Stimulated activated CD8-positive, alpha-beta memory T cell treated with anti-CD3 and anti-CD28 coated beads, Interleukin-7, amount 100 ng/mL, for 1 hour (primary cell): ENCODE data around the gene RPH3AL.
"Not testable (repeated sequence)": the region's sequence is repeated elsewhere in the genome, so short reads cannot be mapped to it uniquely, and the experiment has no call there.

Experiments used
- DNase-seq, 2 donors: peaks; one replicate each; pipeline ENCODE4 v3.0.0-alpha.2; 2020; ENCODE audit warnings: low read depth in 2 of 2

The RPH3AL gene

GRCh38 chr17:320139-320538 lies 32.5 kb downstream of the RPH3AL start:
- DNase-seq = no peak

DNA sequence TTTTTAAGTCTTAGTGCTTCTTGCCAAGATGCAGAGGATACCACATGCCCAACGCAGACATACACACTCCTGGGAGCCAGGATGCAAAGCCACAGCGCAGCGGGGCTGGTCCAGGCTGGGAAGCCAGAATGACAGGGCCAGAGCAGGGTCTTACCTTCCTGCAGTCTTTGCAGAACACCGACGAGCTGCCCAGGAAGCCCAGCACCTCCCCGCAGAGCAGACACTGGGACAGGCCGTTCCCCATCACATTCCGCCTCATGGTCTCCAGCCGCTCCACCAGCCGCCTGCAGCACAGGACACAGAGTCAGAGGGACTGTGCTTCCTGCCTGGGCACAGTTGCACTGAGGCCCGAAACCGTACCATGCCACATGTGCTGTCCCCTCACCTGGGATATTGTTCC lies 33.3 kb downstream of the RPH3AL start:
- DNase-seq = no peak

GRCh38 chr17:317070-317469 lies 35.5 kb downstream of the RPH3AL start:
- not testable (repeated sequence) for DNase-seq

DNA sequence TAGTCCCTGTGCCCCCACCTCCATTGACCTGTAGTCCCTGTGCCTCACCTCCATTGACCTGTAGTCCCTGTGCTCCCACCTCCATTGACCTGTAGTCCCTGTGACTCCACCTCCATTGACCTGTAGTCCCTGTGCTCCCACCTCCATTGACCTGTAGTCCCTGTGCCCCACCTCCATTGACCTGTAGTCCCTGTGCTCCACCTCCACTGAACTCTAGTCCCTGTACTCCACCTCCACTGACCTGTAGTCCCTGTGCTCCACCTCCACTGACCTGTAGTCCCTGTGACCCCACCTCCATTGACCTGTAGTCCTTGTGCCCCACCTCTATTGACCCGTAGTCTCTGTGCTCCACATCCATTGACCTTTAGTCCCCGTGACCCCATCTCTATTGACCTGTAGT lies 37.2 kb downstream of the RPH3AL start:
- not testable (repeated sequence) for DNase-seq

GRCh38 chr17:314614-314944 lies 38.0 kb downstream of the RPH3AL start:
- DNase-seq = not testable (repeated sequence)

- DNase-seq = no peak
Measured at GRCh38 chr17:313911-314613, 38.5 kb downstream of the RPH3AL start.

GRCh38 chr17:313231-313630 lies 39.4 kb downstream of the RPH3AL start:
- no peak for DNase-seq

GRCh38 chr17:312476-313148 lies 40.0 kb downstream of the RPH3AL start:
- no peak for DNase-seq

GRCh38 chr17:311119-311782 lies 41.4 kb downstream of the RPH3AL start:
- no peak for DNase-seq

GRCh38 chr17:310111-311010 lies 42.2 kb downstream of the RPH3AL start:
- no peak for DNase-seq

DNA sequence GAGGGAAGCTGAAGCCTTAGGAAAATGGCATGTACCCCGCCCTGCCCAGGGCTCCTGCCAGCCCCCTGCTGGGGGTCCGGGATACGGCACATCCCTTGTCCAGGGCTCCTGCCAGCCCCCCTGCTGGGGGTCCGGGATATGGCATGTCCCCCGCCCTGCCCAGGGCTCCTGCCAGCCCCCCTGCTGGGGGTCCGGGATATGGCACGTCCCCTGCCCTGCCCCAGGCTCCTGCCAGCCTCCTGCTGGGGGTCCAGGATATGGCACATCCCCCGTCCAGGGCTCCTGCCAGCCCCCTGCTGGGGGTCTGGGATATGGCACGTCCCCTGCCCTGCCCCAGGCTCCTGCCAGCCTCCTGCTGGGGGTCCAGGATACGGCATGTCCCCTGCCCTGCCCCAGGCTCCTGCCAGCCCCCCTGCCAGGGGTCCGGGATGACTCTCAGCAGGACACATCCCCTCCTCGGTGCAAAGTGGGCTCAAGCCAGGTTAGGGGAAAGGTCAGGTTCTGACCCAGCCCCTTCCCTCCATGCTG lies 43.2 kb downstream of the RPH3AL start:
- no peak for DNase-seq

GRCh38 chr17:307741-308507 lies 44.7 kb downstream of the RPH3AL start:
- DNase-seq = no peak

GRCh38 chr17:307295-307691 lies 45.3 kb downstream of the RPH3AL start:
- no peak for DNase-seq

DNA sequence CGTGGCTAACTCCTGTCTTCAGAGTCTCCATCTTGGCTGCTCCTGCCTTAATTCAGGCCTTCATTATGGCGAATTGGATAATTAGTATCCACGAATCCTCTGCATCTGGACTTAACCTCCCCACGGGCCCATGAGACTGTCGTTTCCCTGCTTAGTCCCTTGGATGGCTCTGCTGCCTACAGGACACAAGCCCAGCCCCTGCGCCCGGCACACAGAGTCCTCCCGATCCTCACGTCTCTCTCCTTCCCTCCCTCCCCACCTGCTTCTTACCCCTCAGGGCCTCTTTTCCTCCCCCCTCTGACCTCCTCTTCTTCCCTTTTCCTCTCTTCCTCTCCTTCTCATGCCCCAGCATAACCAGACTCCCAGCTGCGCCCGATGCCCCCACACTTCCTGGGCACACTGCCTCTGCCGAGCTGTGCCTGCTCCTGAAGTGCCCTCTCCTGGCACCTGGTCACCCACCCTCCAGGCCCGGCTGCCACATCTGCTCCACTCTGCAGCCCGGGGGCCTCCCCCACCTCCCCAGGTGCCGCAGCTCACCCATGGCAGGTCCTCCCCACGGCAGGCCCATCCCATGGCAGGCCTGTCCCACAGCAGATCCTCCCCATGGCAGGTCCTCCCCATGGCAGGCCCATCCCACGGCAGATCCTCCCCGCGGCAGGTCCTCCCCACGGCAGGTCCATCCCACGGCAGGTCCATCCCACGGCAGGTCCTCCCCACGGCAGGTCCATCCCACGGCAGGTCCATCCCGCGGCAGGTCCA lies 45.9 kb downstream of the RPH3AL start:
- no peak for DNase-seq

DNA sequence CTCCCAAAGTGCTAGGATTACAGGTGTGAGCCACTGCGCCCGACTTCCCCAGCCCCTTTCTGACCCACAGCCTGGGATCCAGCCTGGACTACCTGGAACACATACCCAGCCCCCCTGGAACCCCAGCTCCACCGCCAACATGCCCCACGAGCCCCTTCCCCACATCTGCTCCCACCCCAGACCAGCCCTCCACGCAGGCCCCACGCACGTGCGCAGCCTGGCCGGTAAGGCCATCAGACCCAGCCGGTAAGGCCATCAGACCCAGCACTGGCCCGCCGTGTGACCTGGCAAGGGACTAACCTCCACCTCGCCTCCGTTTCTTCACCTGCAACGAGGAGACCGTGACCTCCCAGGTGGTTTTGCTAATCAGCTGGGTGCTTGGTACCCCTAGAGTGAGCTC lies 46.5 kb downstream of the RPH3AL start:
- DNase-seq = no peak

DNA sequence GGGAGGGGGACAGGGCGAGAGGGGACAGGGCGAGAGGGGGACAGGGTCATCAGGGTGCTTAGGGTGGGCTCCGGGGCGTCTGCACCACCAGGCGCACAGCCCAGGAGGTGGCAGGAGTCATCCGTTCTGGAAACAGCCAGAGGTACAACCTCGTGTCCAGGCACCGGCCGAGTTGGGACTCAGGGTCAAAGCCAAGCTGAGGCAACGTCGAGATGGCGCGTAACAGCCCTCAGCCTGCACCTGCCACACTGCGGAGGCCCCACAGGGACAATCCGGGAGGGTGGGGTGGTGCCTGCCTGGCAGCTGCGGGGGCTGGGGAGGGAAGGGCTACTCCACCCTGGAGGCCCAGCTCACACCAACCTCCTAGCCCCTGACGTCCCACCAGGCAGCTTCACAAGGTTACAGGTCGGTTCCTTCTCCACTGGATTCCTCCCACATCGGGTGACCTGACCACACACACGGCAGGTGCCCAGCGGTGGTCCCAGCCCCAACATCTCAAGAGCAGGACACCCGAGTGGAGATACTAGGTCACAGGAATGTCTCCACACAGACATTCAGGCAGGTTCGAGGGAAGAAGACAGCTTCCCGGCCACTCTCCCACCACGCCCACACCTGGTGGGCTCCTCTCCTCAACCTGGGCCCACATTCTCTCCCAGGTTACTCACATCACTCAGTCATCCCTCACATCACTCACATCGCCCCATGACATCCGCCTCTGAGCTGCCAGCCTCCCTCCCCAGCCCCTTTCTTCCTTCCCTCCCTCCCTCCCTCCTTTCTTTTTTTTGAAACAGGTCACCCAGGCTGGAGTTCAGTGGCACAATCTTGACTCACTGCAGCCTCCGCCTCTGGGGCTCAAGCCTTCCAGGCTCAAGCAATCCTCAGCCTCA lies 47.3 kb downstream of the RPH3AL start:
- no peak for DNase-seq

DNA sequence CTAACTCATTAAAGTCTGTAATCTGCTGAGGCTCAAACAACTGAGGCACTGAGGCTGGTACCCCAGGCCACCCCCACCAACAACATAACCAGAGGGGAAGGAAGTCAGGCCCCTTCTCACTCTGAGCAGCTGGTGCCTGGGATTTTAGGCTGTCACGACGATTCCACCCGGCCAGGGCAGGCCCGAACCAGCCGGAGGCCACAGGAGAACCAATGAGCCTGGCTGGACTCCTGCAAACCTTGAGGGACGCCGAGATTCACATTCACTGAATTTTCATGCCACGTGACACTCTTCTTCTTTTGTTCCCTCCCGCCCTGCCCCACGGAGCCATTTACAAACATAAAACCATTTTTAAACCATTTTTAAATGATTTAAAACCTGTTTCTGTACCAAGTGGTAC lies 48.1 kb downstream of the RPH3AL start:
- DNase-seq = no peak

DNA sequence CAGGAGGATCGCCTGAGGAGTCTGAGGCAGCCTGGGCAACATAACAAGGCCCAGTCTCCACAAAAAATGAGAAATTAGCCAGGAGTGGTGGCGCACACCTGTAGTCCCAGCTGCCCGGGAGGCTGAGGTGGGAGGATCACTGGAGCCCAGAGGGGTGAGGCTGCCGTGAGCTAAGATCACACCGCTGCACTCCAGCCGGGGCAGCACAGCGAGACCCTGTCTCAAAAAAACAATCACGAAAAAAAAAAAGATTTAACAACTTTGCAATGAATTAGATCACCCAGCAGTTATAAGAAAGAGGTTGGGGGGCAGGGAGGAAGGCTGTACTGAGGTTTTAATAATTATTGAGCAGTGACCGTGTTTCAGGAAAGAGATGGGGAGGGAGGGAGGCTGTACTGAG lies 49.4 kb downstream of the RPH3AL start:
- DNase-seq = no peak

- DNase-seq = no peak
Measured at GRCh38 chr17:302300-302698, 50.3 kb downstream of the RPH3AL start.
